GM21360 (cell line): Measurements from ENCODE around the gene RNF123.
"Not testable (repeated sequence)": the region's sequence is repeated elsewhere in the genome, so short reads cannot be mapped to it uniquely, and the experiment has no call there.

ENCODE experiments used
- ATAC-seq: cut with Tn5 transposase; IDR thresholded peaks from one replicate; pipeline ENCODE4 v1.9.1; 2021; ENCODE audit warnings: mild to moderate bottlenecking, moderate library complexity; ENCODE audit not compliant: unreplicated experiment

Gene RNF123

DNA sequence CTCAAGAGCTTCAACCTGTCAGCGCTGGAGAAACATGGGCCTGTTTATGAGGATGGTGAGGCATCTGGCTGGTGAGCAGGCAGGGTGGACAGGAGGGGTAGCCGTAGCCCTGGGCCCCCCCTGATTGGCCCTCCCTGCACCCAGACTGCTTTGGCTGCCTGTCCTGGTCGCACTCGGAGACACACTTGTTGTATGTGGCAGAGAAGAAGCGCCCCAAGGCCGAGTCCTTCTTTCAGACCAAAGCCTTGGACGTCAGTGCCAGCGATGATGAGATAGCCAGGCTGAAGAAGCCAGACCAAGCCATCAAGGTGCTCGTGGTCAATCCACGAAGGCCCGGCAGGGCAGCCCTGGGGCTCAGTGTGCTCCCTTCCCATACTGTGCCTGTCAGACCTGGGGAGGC lies 13.4 kb upstream of the RNF123 start:
- ATAC-seq = no peak

DNA sequence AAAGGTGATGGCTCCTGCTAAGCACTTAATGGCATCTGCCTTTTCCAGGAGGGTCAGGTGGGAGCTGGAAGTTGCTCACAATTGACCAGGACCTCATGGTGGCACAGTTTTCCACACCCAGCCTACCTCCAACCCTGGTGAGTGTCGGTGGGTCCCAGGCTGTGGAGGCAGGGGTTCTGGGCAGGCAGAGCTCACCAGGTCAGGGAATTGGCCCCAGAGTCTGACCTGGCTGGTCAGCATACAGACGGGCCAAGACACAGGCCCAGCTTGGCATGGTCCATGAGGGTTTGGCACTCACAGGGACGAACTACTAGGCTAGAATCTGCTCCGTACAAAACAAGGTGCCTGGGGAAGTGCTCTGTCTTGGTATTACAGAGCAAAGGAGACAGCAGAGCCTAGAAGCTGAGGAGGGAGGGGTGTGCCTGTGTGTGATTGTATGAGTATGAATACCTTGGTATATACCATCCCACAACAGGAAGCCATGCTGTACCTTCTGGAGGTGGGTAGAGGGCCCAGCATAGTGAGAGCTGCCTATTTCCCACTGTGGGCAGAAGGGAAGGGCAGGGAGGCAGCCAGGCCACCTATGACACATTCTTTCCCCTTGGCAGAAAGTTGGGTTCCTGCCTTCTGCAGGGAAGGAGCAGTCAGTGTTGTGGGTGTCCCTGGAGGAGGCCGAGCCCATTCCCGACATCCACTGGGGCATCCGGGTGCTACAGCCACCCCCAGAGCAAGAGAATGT lies 8.7 kb upstream of the RNF123 start:
- ATAC-seq = no peak

- ATAC-seq = no peak
These were observed 8.2 kb upstream of the RNF123 start for GRCh38 chr3:49681232-49681522.

DNA sequence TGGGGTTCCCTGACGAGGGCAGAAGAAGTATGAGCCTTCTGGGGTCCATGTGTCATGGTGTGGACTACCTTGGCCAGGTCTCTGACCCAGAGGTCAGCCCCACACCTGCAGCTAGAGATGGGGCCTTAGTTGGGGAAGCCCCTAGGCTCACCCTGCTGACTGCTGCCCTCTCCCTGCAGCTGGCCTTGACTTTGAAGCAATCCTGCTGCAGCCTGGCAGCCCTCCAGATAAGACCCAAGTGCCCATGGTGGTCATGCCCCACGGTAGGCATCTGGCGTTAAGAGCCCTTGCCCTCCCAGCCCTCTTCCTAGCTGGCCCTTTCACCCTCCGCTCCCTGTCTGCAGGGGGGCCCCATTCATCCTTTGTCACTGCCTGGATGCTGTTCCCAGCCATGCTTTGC lies 7.8 kb upstream of the RNF123 start:
- ATAC-seq = no peak

GRCh38 chr3:49683162-49683561 lies 6.2 kb upstream of the RNF123 start:
- ATAC-seq = no peak

- not testable (repeated sequence) for ATAC-seq
These were observed 4.9 kb upstream of the RNF123 start for GRCh38 chr3:49684453-49684852.

GRCh38 chr3:49685103-49685502 lies 4.3 kb upstream of the RNF123 start:
- ATAC-seq = not testable (repeated sequence)

DNA sequence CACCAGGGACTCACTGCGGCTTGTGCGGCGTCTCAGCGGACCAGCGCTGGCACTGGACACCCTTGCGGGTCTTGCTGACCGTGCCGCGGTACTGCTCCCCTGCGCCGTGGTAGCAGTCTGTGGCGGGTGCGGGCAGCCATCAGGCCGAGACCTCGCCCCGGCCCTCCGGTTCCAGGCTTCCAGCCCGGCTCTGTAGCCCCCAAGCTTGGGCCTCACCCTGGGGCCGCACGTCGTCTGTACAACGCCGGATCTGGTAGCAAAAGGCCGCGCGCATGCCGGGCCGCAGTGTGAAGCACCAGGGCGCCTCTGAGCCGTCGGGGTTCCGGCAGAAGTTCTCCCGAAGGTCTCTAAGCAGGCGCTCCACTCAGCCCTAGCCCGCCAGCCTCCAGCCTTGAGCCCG lies 3.5 kb upstream of the RNF123 start:
- ATAC-seq = not testable (repeated sequence)

DNA sequence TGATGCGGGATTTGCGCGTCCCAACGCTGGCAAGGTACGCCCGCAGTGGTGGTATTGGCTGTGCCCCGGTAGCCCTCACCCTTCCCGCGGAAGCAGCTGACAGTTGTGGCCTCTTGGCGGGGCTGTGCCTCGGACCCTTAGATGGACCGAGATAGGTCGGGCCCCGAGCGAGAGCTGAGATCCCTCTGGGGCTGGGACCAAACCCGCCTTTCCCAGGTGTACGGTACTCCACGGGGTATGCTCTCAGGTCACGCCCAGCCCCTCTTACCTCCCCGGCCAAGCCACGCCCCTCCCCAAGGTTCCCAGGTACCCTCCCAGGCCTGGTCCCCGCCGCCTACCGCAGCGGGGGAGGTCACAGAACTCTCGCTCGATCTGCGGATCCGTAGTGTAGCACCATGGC lies 3.0 kb upstream of the RNF123 start:
- not testable (repeated sequence) for ATAC-seq

DNA sequence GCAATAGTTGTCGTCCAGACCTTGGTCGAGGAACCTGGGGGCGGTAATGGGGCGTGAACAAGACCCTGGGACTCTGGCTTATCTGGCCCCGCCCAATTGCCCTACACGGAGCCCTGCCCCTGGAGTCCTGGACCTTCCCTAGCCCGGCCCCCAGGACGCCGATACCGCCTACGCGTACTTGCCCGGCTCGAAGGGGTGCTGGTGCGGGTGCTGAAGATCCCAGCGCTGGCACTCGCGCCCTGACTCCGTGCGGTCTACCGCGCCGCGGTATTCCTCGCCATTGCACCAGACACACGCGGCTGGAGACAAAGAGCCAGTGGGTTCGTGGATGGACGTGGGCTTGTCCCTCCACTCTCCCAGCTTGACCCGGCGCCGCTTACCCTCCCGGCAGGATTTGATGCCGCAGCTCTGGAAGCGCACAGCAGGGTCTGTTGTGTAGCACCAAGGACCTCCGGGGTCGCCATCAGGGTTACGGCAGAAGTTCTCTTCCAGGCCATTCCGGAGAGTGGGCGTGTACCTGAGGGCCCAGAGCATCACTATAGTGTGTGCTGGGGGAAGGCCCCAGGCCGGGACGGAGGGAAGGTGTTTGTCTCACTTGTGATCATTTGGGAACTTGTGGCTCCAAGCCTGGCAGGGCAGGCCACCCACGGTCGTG lies 2.5 kb upstream of the RNF123 start:
- not testable (repeated sequence) for ATAC-seq

- not testable (repeated sequence) for ATAC-seq
These were observed 1.9 kb upstream of the RNF123 start for GRCh38 chr3:49687424-49687795.

- ATAC-seq = peak; percentile 6
These were observed 865 bp upstream of the RNF123 start for GRCh38 chr3:49688338-49689045.

DNA sequence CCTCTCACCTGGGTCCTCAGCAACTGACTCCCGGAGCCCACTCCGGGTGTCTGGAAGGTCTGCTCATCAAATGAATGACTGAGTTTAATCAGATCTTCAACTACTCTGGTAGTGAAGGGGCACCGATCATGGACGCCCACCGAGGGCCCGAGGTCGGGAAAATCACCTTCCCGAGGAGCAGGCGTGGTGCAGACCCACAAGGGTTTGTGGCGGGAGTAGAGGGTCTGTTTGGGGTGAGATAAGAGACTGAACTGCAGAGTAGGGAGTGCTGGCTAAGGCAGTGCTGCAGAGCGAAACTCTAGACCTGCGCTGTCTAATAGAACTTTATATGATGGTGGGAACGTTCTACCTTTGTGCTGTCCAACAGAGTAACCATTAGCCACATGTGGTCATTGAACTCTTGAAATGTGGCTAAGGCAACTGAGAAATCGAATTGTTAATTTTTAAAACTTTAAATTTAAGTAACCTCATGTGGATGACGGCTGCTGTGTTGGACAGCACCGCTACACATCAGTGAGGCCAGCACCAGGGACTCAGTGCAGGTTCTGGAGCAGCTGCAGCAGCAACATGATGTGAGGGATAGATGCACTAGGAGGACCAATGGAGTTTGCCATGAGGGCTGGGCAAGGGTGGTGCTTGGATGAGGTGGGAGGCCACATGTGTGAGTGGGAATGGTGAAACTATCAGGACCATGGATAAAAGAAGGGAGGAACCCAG lies 709 bp downstream of the RNF123 start:
- not testable (repeated sequence) for ATAC-seq

- ATAC-seq = not testable (repeated sequence)
These were observed 1.5 kb downstream of the RNF123 start for GRCh38 chr3:49690856-49691255.

DNA sequence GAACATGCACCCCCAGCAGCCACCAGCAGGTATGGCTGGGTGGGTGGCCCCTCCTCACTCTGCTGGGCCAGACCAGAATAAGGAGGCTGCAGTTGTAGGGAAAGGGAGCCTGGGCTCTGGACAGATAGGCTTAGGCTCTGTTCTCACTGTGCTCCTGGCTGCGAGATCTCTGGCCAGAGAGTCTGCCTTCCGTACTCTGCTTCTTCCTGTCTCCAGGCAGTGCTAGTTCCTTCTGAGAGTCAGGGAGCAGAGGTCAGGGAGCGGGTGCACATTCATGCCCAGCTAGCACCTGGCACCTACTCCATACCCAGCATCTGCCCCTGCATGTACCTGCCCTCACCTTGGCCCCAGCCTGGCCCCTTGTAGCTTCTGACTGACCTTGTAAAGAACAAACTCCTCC lies 2.1 kb downstream of the RNF123 start:
- ATAC-seq = not testable (repeated sequence)

DNA sequence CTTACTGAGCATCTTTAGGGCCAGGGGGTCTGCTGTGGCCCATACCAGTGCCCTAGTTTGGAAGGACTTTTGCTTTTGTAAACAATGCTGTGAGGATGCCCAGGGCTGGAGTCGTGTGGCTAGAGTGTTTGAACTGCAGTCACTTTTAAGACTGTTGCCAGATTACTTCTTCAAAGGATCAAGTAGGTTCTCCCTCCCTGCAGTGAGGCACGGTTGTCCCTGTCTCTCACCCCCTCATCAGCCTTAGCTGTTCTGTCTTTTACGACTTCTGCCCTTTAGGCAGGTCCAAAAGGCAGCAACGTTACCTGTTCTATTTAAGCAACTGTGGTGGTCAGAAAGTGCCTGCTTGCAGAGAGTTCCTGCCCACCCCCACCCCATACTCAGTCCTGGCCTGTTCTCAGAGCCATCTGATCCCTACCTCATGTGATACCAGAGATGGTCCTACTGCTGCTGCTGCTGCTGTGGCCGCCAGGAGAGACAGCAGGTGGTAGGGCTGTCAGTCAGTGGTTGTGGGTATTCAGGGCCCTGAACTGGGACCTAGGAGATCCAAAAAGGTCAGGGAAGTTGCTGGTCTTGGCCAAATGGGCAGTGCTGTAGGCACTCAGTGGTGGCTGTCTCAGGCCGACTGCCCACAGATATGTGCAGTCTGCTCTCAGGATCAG lies 5.2 kb downstream of the RNF123 start:
- not testable (repeated sequence) for ATAC-seq

DNA sequence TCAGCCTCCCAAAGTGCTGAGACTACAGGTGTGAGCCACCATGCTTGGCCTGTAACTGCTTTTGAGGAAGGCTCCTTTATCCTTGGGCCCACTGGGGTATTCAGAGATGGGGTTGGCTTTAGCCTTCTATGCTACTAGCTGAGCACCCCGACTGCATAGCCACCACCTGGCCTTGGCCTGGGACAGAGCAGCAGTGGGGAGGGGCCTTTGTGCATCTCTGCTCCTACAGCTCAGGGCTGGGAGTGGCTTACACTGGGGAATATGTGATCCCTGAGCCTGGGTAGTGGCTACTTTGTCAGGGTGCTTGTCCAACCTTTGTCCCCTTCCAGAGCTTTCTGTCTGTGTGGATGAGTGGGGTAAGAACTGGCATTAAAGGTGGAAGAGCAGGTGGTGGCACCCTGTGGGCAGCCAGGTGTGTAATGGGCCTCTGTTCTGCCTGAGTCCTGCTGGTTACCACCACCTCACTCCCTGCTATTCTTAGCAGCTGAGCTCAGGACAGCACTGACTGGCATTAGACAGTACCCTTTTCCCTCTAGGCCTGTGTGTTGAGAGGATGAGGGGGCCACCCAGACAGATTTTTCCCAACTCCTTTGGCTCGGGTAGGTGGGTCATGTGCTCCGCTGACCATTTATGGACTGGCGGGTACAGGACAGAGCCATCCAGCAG lies 6.1 kb downstream of the RNF123 start:
- not testable (repeated sequence) for ATAC-seq

- ATAC-seq = no peak
These were observed 10.1 kb downstream of the RNF123 start for GRCh38 chr3:49699281-49699979.

GRCh38 chr3:49700014-49700413 lies 10.7 kb downstream of the RNF123 start:
- ATAC-seq = no peak
